NOMO-1 treated with dmso at 0.1 percent for 144 hours (cell line): ENCODE data around the gene RRP8.

Experiments
- DNase-seq: peaks from one replicate; lab custom pipeline; 2025; ENCODE audit not compliant: unreplicated experiment; lab: John Stamatoyannopoulos, UW

The RRP8 gene

DNA sequence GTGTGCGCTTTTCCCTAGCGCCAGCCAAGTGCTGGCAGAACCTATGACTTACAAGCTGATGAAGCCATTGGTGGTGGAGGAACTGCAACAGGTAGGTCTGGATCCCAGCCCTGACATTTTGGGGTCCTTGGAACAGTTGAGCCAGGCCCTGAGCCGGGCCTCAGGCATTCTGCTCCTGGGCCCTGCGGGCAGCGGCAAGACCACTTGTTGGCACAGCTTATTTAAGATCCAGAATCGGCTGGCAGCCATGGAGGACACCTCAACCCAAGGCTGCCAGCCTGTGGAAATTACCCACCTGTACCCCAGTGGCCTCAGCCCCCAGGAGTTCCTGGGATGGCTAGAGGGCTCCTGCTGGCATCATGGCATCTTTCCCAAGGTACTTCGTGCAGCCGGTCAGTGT lies 56.7 kb downstream of the RRP8 start:
- DNase-seq = no peak

DNA sequence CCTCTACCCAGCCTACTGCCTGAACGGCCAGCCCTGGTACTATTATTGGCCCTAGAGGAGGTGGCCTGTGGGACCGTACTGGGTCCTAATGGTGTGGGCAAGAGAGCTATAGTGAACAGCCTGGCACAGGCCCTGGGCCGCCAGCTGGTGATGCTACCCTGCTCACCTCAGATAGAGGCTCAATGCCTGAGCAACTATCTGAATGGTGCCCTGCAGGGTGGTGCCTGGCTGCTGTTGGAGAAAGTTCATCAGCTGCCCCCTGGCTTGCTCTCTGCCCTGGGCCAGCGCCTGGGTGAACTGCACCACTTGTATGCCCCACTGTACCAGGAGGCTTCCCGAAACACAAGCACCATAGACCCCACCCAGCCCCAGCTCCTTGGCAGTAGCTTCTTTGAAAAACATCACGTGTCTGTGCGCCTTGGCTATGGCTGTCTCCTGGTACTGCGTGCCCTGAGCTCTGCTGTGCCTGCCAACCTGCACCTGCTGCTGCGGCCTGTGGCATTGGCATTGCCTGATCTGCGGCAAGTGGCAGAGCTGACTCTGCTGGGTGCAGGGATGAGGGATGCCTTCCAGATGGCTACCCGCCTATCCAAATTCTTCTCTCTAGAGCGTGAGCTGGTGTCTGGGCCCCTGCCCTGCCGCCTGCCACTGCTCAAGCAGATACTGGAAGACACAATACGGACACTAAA lies 57.4 kb downstream of the RRP8 start:
- no peak for DNase-seq
